Measurements from ENCODE around the gene CDK5RAP2.

CDK5RAP2 gene

DNA sequence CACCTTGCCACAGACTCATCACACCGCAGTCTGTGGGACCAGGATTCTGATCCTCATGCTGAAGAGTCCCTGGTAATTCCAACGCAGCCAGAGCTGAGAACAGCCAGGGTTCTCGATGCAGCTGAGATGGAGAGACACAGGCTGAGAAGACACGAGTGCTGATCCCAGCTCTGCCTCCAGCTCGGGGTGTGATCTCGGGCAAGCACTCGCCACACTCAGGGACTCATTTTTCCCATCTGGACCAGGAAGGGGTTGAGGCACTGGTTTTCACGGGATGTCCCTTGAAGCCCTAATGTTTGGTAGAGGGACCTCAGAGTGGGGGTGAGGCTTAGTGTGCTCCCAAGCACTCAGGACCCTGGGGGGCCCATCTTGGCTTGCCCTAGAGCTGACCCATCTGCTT, 200.4 kb downstream of the CDK5RAP2 start:
- Histone ChIP-seq H3K9ac (no peak overlapping the region), H3K27ac (no peak overlapping the region), H3K27me3 (no peaks in the 10 kb centered on the region), H3K4me1 (peaks cover 0 to 28% (median 15%) of the 10 kb centered on the region in 10 experiments; a peak in 17 of 20 replicates), H3K36me3 (no peaks in the 10 kb centered on the region), H3K9me3 (replicated peaks in 1 of 11) (peaks cover 0 to 11% (median 7%) of the 10 kb centered on the region in 11 experiments; a peak in 11 of 22 replicates), H3K4me3 (no peak overlapping the region), H3K4me2 (no peak overlapping the region), H4K20me1 (no peaks in the 10 kb centered on the region; a peak in 1 of 22 replicates)
- no peak for TF ChIP-seq Cebpa-rat (IDR thresholded peaks at IDR 0.05)

DNA sequence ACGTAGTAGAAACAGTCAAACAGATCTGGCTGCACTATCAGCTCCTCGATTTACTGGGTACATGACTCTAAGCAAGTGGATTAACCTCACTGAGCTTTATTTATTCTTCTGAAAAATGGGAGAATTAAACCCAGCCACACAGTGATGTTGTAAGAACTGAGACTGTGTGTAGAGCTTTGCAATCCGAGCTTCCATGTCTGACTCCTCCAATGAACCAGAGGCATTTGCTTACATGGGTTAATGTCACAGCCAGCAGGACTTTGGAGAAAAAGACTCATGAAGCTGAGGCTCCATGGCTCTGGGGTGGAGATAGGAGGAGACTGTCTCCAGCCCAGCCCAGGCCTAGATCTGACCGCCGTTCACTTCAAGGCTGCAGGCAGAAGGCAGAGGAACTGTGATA, 201.3 kb downstream of the CDK5RAP2 start:
- Histone ChIP-seq H3K27me3 (no peaks in the 10 kb centered on the region), H3K4me1 (peaks cover 0 to 22% (median 8%) of the 10 kb centered on the region in 10 experiments; a peak in 17 of 20 replicates), H4K20me1 (no peaks in the 10 kb centered on the region; a peak in 1 of 22 replicates), H3K36me3 (no peaks in the 10 kb centered on the region), H3K9ac (no peak overlapping the region), H3K9me3 (replicated peaks in 1 of 11) (peaks cover 0 to 11% (median 7%) of the 10 kb centered on the region in 11 experiments; a peak in 11 of 22 replicates), H3K27ac (no peak overlapping the region), H3K4me3 (no peak overlapping the region), H3K4me2 (peak overlapping the region in 2 of 11 experiments; percentile 2 to 26; a peak in 2 of 22 replicates)
- TF ChIP-seq Cebpa-rat (IDR thresholded peaks at IDR 0.05): no peak

DNA sequence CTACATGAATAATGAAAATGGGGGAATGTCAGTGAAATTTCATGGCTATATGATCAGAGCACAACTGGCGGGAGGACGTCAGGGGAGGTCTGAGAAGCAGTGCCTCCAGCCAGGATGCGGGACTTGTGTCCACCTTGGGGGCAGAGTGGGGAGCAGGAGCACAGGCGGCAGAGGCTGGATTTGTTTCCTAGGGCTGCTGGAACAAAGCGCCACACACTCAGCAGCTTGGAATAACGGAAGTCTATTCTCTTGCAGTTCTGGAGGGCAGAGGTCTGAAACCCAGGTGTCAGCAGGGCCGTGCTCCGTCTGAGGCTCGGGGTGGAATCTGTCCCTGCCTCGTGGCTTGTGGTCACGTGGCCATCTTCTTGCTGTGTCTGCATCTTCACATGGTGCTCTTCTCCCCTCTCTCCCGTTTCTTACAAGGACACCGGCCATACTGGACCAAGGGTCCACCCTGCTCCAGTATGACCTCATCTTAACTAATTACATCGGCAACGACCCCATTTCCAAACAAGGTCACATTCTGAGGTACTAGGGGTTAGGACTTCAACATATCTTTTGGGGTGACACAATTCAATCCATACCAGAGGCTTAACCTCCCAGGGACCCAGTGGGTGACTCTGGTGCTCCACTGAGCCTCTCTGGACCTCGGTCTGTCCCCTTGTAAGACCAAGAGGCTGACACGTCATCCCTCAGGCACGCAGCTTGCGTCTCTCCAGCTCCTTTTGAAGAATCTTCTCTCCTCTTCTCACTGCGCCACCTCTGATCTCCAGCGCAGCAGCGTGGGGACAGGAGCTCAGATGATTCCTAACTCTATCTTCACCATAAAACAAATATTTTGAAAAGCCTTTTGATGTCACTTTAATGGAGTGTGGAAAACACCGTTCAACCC, 202.5 kb downstream of the CDK5RAP2 start:
- Histone ChIP-seq H3K4me2 (no peak overlapping the region), H3K9ac (no peak overlapping the region), H3K27ac (no peak overlapping the region), H3K4me3 (no peak overlapping the region), H3K36me3 (no peaks in the 10 kb centered on the region), H3K27me3 (no peaks in the 10 kb centered on the region), H3K4me1 (peaks cover 0 to 15% (median 3%) of the 10 kb centered on the region in 10 experiments; a peak in 8 of 20 replicates), H3K9me3 (replicated peaks in 1 of 11) (peaks cover 0 to 11% (median 7%) of the 10 kb centered on the region in 11 experiments; a peak in 11 of 22 replicates), H4K20me1 (no peaks in the 10 kb centered on the region; a peak in 1 of 22 replicates)
- TF ChIP-seq Cebpa-rat (IDR thresholded peaks at IDR 0.05): no peak

DNA sequence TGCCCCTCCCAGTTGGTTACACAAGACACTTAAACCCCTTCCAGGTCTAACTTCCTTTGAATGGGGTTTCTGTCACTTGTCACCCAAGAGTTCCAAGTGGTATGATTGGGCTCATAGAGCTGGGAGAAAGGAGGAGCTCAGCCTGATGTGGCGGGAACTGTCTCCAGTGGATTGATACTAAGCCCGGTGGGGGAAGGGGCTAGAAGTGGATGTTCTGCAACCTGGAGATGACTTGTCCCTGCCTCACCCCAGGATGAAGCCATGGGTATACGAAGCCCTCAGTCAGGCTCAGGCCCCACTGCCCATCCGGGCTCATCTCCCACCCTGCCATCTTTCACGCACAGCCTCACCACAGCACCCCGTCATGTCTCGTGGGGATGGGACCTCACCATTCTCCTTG, 203.9 kb downstream of the CDK5RAP2 start:
- Histone ChIP-seq H3K9me3 (replicated peaks in 1 of 11) (peaks cover 0 to 11% (median 7%) of the 10 kb centered on the region in 11 experiments; a peak in 11 of 22 replicates), H3K36me3 (no peaks in the 10 kb centered on the region), H3K27ac (no peak overlapping the region), H3K4me1 (peaks cover 0 to 11% (median 0%) of the 10 kb centered on the region in 10 experiments; a peak in 5 of 20 replicates), H3K9ac (no peak overlapping the region), H3K27me3 (no peaks in the 10 kb centered on the region), H4K20me1 (no peaks in the 10 kb centered on the region; a peak in 1 of 22 replicates), H3K4me2 (no peak overlapping the region), H3K4me3 (no peak overlapping the region)
- no peak for TF ChIP-seq Cebpa-rat (IDR thresholded peaks at IDR 0.05)

DNA sequence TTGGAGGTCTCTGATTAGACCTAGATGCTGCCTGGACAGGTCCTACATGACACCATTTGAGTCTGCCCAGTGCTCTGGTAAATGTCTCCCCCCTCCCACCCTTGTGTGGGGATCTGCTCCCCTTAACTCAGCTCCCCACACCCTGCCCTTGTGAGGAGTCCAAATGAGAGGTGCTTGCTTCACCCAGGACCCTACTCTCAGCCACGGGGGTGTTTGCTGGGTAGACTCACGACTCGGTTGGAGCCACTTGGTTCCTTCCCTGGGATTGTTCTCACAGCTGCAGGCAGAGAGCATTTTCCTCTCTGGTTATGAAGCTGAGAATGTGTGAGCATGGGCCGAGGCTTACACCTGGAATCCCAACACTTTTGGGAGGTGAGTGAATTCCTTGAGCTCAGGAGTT, 204.7 kb downstream of the CDK5RAP2 start:
- H3K9ac ChIP-seq: no peak overlapping the region
- no peaks in the 10 kb centered on the region for H3K27me3 ChIP-seq
- no peak overlapping the region for H3K4me2 ChIP-seq
- H3K27ac ChIP-seq: no peak overlapping the region
- no peak overlapping the region for H3K4me3 ChIP-seq
- H3K36me3 ChIP-seq: no peaks in the 10 kb centered on the region
- H3K9me3 ChIP-seq (replicated peaks in 1 of 11): peaks cover 0 to 11% (median 7%) of the 10 kb centered on the region in 11 experiments; a peak in 11 of 22 replicates
- H4K20me1 ChIP-seq: no peaks in the 10 kb centered on the region; a peak in 1 of 22 replicates
- no peak for TF ChIP-seq Cebpa-rat (IDR thresholded peaks at IDR 0.05)
- H3K4me1 ChIP-seq: peaks cover 0 to 11% (median under 1%) of the 10 kb centered on the region in 10 experiments; a peak in 7 of 20 replicates

DNA sequence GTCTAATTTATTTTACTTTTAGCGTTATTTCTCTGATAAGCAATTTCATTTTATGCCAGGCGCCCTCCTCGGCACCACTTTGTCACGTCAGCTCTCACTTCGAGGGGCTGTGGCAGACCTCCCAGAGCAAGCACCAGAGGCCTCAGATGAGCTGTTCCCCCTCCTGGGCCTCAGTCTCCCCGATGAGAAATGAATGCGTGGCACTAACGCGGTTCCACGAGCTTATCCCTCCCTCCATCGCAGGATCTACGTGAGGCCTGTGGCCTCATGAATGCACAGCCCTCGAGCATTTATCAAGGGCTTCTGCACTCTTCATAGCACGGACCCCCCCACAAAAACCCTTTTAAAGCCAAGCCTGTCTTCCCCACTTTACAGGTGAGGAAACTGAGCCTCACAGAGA, 205.2 kb downstream of the CDK5RAP2 start:
- no peak for TF ChIP-seq Cebpa-rat (IDR thresholded peaks at IDR 0.05)
- H3K9me3 ChIP-seq (replicated peaks in 1 of 11): peaks cover 0 to 8% (median 5%) of the 10 kb centered on the region in 11 experiments; a peak in 11 of 22 replicates
- H3K4me3 ChIP-seq: no peak overlapping the region
- H4K20me1 ChIP-seq: no peaks in the 10 kb centered on the region; a peak in 1 of 22 replicates
- H3K4me2 ChIP-seq: no peak overlapping the region
- peaks cover 0 to 11% (median 4%) of the 10 kb centered on the region in 10 experiments; a peak in 8 of 20 replicates for H3K4me1 ChIP-seq
- no peak overlapping the region for H3K9ac ChIP-seq
- H3K36me3 ChIP-seq: no peaks in the 10 kb centered on the region
- no peak overlapping the region for H3K27ac ChIP-seq
- H3K27me3 ChIP-seq: no peaks in the 10 kb centered on the region

DNA sequence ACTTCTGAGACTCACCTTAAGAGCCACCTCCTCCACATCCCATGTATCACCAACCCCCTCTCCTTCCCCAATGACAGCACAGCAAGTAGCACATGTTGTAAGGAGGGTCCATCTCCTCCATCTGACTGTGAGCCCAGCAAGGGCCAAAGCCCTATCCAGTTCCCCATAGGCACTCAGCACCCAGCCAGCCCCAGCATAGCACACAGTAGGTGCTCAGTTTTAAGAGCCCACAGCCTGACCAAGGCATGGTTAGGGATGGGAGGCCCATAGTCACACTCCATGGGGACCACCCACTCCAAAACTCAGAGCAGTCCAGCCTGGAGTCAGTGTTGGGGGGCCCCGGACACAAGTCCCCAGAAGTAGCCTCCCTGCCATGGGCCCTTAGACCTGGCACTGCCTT, 205.7 kb downstream of the CDK5RAP2 start:
- no peaks in the 10 kb centered on the region for H3K27me3 ChIP-seq
- H3K4me1 ChIP-seq: peaks cover 0 to 16% (median 6%) of the 10 kb centered on the region in 10 experiments; a peak in 8 of 20 replicates
- H3K27ac ChIP-seq: no peak overlapping the region
- no peak overlapping the region for H3K4me2 ChIP-seq
- H4K20me1 ChIP-seq: no peaks in the 10 kb centered on the region; a peak in 1 of 22 replicates
- no peak overlapping the region for H3K9ac ChIP-seq
- no peak overlapping the region for H3K4me3 ChIP-seq
- no peaks in the 10 kb centered on the region for H3K36me3 ChIP-seq
- no peak for TF ChIP-seq Cebpa-rat (IDR thresholded peaks at IDR 0.05)
- peaks cover 0 to 3% (median 0%) of the 10 kb centered on the region in 11 experiments; a peak in 5 of 22 replicates for H3K9me3 ChIP-seq (replicated peaks in 1 of 11)

DNA sequence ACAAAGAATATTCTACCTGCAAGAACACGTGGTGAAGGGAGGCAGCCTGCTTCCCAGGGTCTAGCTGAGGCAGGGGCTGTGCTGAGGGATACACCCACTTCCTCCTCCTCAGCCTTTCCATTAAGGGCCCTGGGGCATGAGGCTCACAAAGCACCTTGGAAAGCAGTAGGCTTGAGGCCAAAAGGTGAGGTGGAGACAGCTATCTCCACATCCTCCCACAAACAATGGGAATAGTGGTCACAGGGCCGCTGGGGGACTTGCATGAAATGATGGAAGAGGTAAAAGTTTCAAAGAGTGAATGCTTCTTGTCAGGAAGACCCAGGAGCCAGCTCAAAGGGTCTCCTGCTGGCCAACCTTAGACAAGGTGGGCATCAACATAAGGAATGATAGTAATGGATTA, 207.9 kb downstream of the CDK5RAP2 start:
- Histone ChIP-seq H3K4me3 (no peak overlapping the region), H3K4me2 (no peak overlapping the region), H3K27ac (no peak overlapping the region), H3K9me3 (replicated peaks in 1 of 11) (peaks cover 0 to 8% (median 6%) of the 10 kb centered on the region in 11 experiments; a peak in 7 of 22 replicates), H3K36me3 (no peaks in the 10 kb centered on the region), H3K4me1 (peaks cover 0 to 15% (median 0%) of the 10 kb centered on the region in 10 experiments; a peak in 6 of 20 replicates), H3K27me3 (no peaks in the 10 kb centered on the region), H3K9ac (no peak overlapping the region), H4K20me1 (no peaks in the 10 kb centered on the region; a peak in 1 of 22 replicates)
- no peak for TF ChIP-seq Cebpa-rat (IDR thresholded peaks at IDR 0.05)

DNA sequence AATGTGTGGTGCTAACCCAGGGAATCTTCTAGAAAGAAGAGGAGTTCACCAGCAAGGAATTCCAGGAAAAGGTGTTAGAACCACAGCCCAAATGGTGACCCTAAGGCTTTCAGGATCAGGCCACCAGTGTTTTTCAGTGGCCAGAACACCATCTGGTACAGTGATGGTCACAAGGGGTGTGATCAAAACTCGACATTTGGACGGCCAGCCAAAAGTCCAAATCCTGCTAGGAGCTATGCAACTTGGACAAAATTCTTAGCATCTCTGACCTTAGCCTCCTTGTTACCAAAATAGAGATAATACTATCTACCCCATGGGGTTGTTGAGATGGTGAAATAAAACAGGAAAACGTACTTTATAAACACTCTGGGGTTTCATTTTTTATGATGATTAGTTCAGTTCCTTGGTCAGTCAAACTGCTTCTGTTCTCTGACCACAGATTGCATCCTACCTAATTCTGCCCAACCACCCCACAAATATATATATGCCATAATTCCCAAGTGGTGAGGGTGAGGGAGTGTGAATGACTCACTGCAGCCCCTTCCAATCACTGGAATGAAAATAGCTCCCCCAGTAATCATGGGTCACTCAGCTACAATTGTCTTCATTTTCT, 210.3 kb downstream of the CDK5RAP2 start:
- Histone ChIP-seq H4K20me1 (no peaks in the 10 kb centered on the region), H3K36me3 (no peaks in the 10 kb centered on the region), H3K4me1 (peaks cover 0 to 15% (median 0%) of the 10 kb centered on the region in 10 experiments; a peak in 6 of 20 replicates), H3K9ac (no peak overlapping the region), H3K9me3 (replicated peaks in 1 of 11) (peaks cover 0 to 8% (median 6%) of the 10 kb centered on the region in 11 experiments; a peak in 7 of 22 replicates), H3K27ac (no peak overlapping the region), H3K4me2 (peak overlapping the region in 5 of 11 experiments; percentile 9 to 28 (median 19); a peak in 5 of 22 replicates), H3K27me3 (no peaks in the 10 kb centered on the region), H3K4me3 (no peak overlapping the region)
- TF ChIP-seq Cebpa-rat (IDR thresholded peaks at IDR 0.05): no peak
